Measurements from ENCODE around the gene A2M. TPM values are rescaled to one million over a fixed set of nuclear protein-coding genes. Genes with fewer than 3 reads are reported as not detected.

The A2M gene
- polyA plus RNA-seq, 6 donors from 2014 or later: 0.48 TPM; not detected in 5

DNA sequence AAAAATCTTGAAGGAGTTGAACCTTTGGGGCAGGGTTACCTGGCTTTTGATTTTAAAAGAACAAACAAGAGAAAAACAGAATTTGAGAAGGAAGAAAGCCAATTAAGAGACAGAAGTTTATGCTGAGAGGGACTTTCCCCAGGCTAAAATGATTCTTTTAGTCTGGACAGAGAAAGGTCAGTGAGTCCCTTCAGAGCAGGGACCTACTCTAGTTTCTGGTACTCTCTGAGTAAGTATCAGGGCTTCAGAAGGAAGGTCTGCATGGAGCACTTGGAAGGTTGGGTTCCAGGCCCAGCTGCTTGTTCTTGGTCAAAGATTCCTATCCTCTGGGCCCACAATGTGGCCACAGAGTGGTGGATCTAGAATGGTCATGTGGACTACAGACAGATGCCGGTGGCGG, 66.8 kb downstream of the A2M start:
- no peaks in the 10 kb centered on the region for H3K36me3 Mint-ChIP-seq
- H3K4me3 Mint-ChIP-seq: no peak overlapping the region
- H3K4me1 Mint-ChIP-seq: no peaks in the 10 kb centered on the region
- no peak overlapping the region for H3K27ac Mint-ChIP-seq
- peaks cover 0 to 16% (median 0%) of the 10 kb centered on the region in 3 donors for H3K27me3 Mint-ChIP-seq
- DNase-seq (no peak), ATAC-seq (ENCODE audit: low read depth in 2 of 2) (no peak)
- peaks cover 0 to 12% (median 3%) of the 10 kb centered on the region in 7 donors for H3K9me3 Mint-ChIP-seq

- Mint-ChIP-seq H3K27ac (no peak overlapping the region), H3K36me3 (no peaks in the 10 kb centered on the region), H3K4me1 (no peaks in the 10 kb centered on the region), H3K9me3 (peaks cover 0 to 12% (median 3%) of the 10 kb centered on the region in 7 donors), H3K27me3 (peaks cover 0 to 6% (median 0%) of the 10 kb centered on the region in 3 donors), H3K4me3 (no peak overlapping the region)
- ATAC-seq (ENCODE audit: low read depth in 2 of 2) (no peak), DNase-seq (no peak)
These were observed 68.6 kb downstream of the A2M start for GRCh38 chr12:9047105-9047504.

- H3K36me3 Mint-ChIP-seq: no peaks in the 10 kb centered on the region
- peaks cover 0 to 12% (median 3%) of the 10 kb centered on the region in 7 donors for H3K9me3 Mint-ChIP-seq
- no peak for ATAC-seq (ENCODE audit: low read depth in 2 of 2)
- H3K4me1 Mint-ChIP-seq: no peaks in the 10 kb centered on the region
- no peak for DNase-seq
- no peaks in the 10 kb centered on the region for H3K27me3 Mint-ChIP-seq
- no peak overlapping the region for H3K4me3 Mint-ChIP-seq
- no peak overlapping the region for H3K27ac Mint-ChIP-seq
These were observed 72.0 kb downstream of the A2M start for GRCh38 chr12:9043766-9044165.

GRCh38 chr12:9041321-9041720, 74.4 kb downstream of the A2M start:
- H3K4me1 Mint-ChIP-seq: no peaks in the 10 kb centered on the region
- no peak overlapping the region for H3K4me3 Mint-ChIP-seq
- H3K9me3 Mint-ChIP-seq: peaks cover 0 to 12% (median 3%) of the 10 kb centered on the region in 7 donors
- ATAC-seq (ENCODE audit: low read depth in 2 of 2) (no peak), DNase-seq (no peak)
- no peaks in the 10 kb centered on the region for H3K27me3 Mint-ChIP-seq
- peak overlapping the region in 1 of 6 donors; percentile 50 for H3K27ac Mint-ChIP-seq
- H3K36me3 Mint-ChIP-seq: no peaks in the 10 kb centered on the region

DNA sequence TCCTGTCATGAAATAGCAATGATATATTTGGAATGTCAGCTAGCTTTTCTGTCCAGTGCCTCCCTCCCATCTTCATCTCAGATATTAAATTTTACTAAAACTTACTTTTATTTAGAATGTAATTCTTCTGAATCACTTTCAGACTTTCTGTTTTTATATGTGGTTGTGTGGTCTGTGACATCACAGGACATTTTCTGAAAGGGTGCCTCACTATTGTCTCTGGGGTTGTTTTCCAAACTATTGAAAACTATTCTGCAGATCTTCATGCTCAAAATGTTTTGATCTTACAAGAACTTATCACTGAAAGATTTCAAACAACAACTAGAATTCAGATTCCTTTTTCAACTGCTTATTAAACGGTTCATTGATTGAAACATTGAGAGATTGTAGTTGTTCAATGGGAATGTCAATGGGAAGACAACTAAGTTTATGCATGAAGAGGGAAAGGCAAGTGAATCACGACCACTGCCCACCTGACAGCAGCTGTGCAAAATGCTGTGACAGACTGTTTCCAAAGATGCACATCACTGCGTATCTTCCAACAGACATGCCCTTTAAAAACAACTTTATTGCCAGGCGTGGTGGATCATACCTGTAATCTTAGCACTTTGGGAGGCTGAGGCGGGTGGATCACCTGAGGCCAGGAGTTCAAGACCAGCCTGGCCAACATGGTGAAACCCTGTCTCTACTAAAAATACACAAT, 75.1 kb downstream of the A2M start:
- no peak overlapping the region for H3K27ac Mint-ChIP-seq
- no peaks in the 10 kb centered on the region for H3K4me1 Mint-ChIP-seq
- no peak for ATAC-seq (ENCODE audit: low read depth in 2 of 2)

GRCh38 chr12:9039397-9039977, 76.2 kb downstream of the A2M start:
- Mint-ChIP-seq H3K27me3 (no peaks in the 10 kb centered on the region), H3K4me3 (no peak overlapping the region), H3K4me1 (no peaks in the 10 kb centered on the region), H3K36me3 (no peaks in the 10 kb centered on the region), H3K9me3 (peaks cover 0 to 7% (median 2%) of the 10 kb centered on the region in 7 donors), H3K27ac (no peak overlapping the region)
- ATAC-seq (ENCODE audit: low read depth in 2 of 2): peak; percentile 54 to 58
- peak; percentile 27 for DNase-seq

More for the DNA sequence above, 75.1 kb downstream of the A2M start:
- no peak for DNase-seq
- no peaks in the 10 kb centered on the region for H3K36me3 Mint-ChIP-seq
- no peaks in the 10 kb centered on the region for H3K27me3 Mint-ChIP-seq
- no peak overlapping the region for H3K4me3 Mint-ChIP-seq
- H3K9me3 Mint-ChIP-seq: peaks cover 0 to 8% (median under 1%) of the 10 kb centered on the region in 7 donors

- H3K9me3 Mint-ChIP-seq: peaks cover 0 to 7% (median 2%) of the 10 kb centered on the region in 7 donors
- no peaks in the 10 kb centered on the region for H3K36me3 Mint-ChIP-seq
- H3K27me3 Mint-ChIP-seq: no peaks in the 10 kb centered on the region
- ATAC-seq (ENCODE audit: low read depth in 2 of 2) (no peak), DNase-seq (no peak)
- no peak overlapping the region for H3K27ac Mint-ChIP-seq
- H3K4me3 Mint-ChIP-seq: no peak overlapping the region
- no peaks in the 10 kb centered on the region for H3K4me1 Mint-ChIP-seq
These were observed 78.3 kb downstream of the A2M start for GRCh38 chr12:9037431-9037830.

- no peak for DNase-seq
- H3K4me1 Mint-ChIP-seq: no peaks in the 10 kb centered on the region
- H3K36me3 Mint-ChIP-seq: no peaks in the 10 kb centered on the region
- H3K27ac Mint-ChIP-seq: no peak overlapping the region
- H3K27me3 Mint-ChIP-seq: no peaks in the 10 kb centered on the region
- ATAC-seq (ENCODE audit: low read depth in 2 of 2): no peak
- H3K4me3 Mint-ChIP-seq: no peak overlapping the region
- H3K9me3 Mint-ChIP-seq: peaks cover 0 to 7% (median 2%) of the 10 kb centered on the region in 7 donors
These were observed 79.5 kb downstream of the A2M start for GRCh38 chr12:9036227-9036626.

GRCh38 chr12:9034095-9034494, 81.6 kb downstream of the A2M start:
- Mint-ChIP-seq H3K27ac (no peak overlapping the region), H3K4me3 (no peak overlapping the region), H3K4me1 (no peaks in the 10 kb centered on the region), H3K9me3 (peaks cover 0 to 7% (median 2%) of the 10 kb centered on the region in 7 donors), H3K36me3 (no peaks in the 10 kb centered on the region), H3K27me3 (no peaks in the 10 kb centered on the region)
- ATAC-seq (ENCODE audit: low read depth in 2 of 2): no peak
- no peak for DNase-seq

DNA sequence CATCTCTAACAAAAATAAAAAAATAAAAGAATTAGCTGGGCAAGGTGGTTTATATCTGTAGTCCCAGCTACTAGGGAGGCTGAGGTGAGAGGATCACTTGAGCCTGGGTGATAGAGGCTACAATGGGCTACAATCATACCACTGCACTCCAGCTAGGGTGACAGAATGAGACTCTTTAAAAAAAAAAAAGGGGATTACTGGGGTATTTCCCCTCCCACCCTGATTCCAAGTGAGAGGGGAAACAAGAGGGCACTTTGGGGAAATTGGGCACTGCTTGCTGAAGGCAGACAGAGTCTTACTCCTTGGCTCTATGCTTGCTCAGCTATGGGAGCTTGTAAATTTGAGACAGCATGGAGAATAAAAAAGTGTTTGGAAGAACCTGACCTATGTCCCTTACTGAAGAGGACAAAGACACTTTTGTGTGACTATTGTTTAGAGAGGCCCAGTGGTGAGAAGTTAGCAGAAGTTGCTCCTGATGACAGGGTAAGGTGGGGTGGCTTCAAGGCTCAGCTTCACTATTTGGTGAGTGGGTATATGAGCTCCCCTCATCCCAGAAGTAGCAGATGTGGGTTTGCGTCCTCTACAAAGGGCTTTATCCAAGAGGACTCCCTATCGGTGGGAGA, 82.3 kb downstream of the A2M start:
- Mint-ChIP-seq H3K4me3 (no peak overlapping the region), H3K9me3 (peaks cover 0 to 7% (median 2%) of the 10 kb centered on the region in 7 donors), H3K27ac (peak overlapping the region in 1 of 6 donors; percentile 39), H3K27me3 (no peaks in the 10 kb centered on the region), H3K4me1 (no peaks in the 10 kb centered on the region), H3K36me3 (no peaks in the 10 kb centered on the region)
- ATAC-seq (ENCODE audit: low read depth in 2 of 2) (no peak), DNase-seq (no peak)

DNA sequence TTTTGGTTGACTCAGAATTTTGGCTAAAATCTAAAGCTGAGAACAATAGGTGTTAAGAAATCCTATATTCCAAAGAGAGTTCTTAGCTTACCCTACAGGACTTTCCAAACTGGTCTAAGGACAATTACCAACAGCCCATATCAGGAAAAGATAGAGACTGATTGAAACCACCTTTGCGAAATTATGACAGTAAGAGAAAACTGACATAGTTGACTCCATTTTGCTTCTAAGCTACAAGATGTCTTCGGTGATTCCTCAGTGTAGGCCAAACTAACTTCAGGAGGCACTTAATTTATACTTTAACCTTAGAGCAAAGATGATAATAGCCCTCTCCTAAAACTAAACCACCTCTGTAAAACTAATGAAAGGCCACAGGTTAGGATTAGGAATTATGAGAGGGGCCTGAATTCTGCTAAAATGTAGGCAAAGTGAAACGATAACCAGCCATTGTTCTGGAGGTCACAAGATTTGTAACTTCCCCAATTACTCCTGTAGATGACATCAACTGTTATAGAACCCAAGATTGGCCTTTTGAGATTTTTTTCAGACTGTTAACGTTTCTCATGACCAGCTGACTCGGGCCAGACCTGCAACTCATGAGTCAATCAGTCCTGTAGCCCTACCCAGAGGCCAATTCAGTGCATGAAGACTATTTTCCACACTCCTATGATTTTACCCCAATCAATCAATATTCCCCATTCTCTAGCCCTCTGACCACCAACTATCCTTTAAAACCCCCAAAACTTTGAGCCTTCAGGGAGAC, 83.3 kb downstream of the A2M start:
- ATAC-seq (ENCODE audit: low read depth in 2 of 2) (peak in 1 of 2 donors; percentile 30), DNase-seq (no peak)
- H3K36me3 Mint-ChIP-seq: no peaks in the 10 kb centered on the region
- H3K4me3 Mint-ChIP-seq: no peak overlapping the region
- H3K9me3 Mint-ChIP-seq: peaks cover 0 to 7% (median 2%) of the 10 kb centered on the region in 7 donors
- H3K4me1 Mint-ChIP-seq: no peaks in the 10 kb centered on the region
- no peaks in the 10 kb centered on the region for H3K27me3 Mint-ChIP-seq
- no peak overlapping the region for H3K27ac Mint-ChIP-seq

GRCh38 chr12:9030776-9031175, 84.9 kb downstream of the A2M start:
- Mint-ChIP-seq H3K4me1 (no peaks in the 10 kb centered on the region), H3K27ac (no peak overlapping the region), H3K36me3 (no peaks in the 10 kb centered on the region), H3K9me3 (peaks cover 0 to 7% (median 2%) of the 10 kb centered on the region in 7 donors), H3K4me3 (no peak overlapping the region), H3K27me3 (no peaks in the 10 kb centered on the region)
- DNase-seq (no peak), ATAC-seq (ENCODE audit: low read depth in 2 of 2) (no peak)

All from naive B cell (primary cell).